ENCODE data around the gene RASGRP1. TPM values are rescaled to one million over a fixed set of nuclear protein-coding genes. Genes with fewer than 3 reads are reported as not detected.

Gene RASGRP1
- total RNA-seq, 1 experiment from 2014 or later, result 2.8 TPM

DNA sequence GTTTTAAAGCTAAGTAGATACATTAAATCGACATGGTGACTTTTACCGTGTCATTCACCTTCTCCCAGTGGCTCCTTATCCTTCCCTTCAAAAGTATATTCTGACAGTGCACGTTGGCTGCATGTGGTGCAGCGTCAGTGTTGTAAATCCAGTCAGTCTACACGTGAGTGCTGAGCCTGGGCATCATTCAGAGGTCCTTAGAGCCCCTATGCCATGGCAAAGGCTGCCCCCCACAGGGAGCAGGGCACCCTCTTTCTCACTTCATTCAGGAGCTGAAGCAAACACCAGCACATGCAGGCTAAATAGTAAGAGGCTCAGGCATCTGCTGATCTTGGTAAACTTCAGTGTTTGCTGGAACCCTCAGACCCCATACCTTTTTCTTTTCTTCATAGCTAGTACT, 43.3 kb downstream of the RASGRP1 start (continued):
- no peak for TF ChIP-seq TP53 (CRISPR knock-in tag; IDR thresholded peaks at IDR 0.05)
- TF ChIP-seq, protein P1, sequence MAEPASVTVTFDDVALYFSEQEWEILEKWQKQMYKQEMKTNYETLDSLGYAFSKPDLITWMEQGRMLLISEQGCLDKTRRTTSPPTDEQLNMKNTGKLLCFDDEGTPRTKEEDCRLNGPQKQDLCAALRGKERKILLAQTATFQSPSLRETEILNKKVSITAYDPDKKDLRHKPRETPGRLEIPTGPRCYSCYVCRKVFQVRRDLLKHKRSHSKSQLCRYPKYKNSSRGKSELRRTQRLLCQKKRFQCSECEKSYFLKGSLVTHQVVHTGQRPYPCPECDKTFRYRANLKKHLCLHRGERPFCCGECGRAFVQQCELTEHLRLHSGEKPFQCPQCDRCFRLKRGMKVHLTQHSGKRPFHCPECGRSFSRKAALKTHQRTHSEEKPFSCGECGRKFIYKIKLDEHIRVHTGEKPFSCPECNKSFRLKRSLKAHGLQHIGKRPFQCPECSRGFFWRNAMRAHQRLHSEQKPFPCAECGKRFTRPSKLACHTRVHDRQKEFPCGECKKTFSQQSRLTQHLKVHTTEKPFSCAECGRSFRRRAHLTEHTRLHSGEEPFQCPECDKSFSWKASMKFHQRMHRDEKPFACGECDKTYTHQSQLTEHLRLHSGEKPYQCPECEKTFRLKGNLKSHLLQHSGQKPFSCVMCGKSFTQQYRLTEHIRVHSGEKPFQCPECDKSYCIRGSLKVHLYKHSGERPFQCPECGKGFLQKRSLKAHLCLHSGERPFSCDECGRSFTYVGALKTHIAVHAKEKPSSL (CRISPR knock-in tag; conservative IDR thresholded peaks at IDR 0.05), result no peak
- no peak for TF ChIP-seq RORB (CRISPR knock-in tag; IDR thresholded peaks at IDR 0.05)
- TF ChIP-seq, protein P2, sequence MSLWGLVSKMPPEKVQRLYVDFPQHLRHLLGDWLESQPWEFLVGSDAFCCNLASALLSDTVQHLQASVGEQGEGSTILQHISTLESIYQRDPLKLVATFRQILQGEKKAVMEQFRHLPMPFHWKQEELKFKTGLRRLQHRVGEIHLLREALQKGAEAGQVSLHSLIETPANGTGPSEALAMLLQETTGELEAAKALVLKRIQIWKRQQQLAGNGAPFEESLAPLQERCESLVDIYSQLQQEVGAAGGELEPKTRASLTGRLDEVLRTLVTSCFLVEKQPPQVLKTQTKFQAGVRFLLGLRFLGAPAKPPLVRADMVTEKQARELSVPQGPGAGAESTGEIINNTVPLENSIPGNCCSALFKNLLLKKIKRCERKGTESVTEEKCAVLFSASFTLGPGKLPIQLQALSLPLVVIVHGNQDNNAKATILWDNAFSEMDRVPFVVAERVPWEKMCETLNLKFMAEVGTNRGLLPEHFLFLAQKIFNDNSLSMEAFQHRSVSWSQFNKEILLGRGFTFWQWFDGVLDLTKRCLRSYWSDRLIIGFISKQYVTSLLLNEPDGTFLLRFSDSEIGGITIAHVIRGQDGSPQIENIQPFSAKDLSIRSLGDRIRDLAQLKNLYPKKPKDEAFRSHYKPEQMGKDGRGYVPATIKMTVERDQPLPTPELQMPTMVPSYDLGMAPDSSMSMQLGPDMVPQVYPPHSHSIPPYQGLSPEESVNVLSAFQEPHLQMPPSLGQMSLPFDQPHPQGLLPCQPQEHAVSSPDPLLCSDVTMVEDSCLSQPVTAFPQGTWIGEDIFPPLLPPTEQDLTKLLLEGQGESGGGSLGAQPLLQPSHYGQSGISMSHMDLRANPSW (CRISPR knock-in tag; conservative IDR thresholded peaks at IDR 0.05; ENCODE audit: low read depth), result no peak
- no peak for TF ChIP-seq ZNF396 (CRISPR knock-in tag; IDR thresholded peaks at IDR 0.05; ENCODE audit: borderline replicate concordance)
- TF ChIP-seq MYBL2 (CRISPR knock-in tag; IDR thresholded peaks at IDR 0.05), result no peak
- no peak for TF ChIP-seq ZNF138 (CRISPR knock-in tag; conservative IDR thresholded peaks at IDR 0.05)
- no peak for TF ChIP-seq FOXP1 (CRISPR knock-in tag; IDR thresholded peaks at IDR 0.05; ENCODE audit: borderline replicate concordance)
- TF ChIP-seq, protein P3, sequence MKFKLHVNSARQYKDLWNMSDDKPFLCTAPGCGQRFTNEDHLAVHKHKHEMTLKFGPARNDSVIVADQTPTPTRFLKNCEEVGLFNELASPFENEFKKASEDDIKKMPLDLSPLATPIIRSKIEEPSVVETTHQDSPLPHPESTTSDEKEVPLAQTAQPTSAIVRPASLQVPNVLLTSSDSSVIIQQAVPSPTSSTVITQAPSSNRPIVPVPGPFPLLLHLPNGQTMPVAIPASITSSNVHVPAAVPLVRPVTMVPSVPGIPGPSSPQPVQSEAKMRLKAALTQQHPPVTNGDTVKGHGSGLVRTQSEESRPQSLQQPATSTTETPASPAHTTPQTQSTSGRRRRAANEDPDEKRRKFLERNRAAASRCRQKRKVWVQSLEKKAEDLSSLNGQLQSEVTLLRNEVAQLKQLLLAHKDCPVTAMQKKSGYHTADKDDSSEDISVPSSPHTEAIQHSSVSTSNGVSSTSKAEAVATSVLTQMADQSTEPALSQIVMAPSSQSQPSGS (CRISPR knock-in tag; IDR thresholded peaks at IDR 0.05; ENCODE audit: borderline replicate concordance, low read depth), result no peak
- TF ChIP-seq NR3C1 (CRISPR knock-in tag; conservative IDR thresholded peaks at IDR 0.05; ENCODE audit: low read depth), result no peak
- no peak for TF ChIP-seq ETV6 (CRISPR knock-in tag; IDR thresholded peaks at IDR 0.05)
- no peak for TF ChIP-seq CTCF (IDR thresholded peaks at IDR 0.05)
- no peak for TF ChIP-seq ZNF416 (CRISPR knock-in tag; IDR thresholded peaks at IDR 0.05)
- TF ChIP-seq NFATC4 (CRISPR knock-in tag; IDR thresholded peaks at IDR 0.05), result no peak

- DNase-seq (ENCODE audit: low spot score) (no peak), ATAC-seq (no peak)
- TF ChIP-seq, protein P3 (CRISPR knock-in tag; IDR thresholded peaks at IDR 0.05; ENCODE audit: borderline replicate concordance, low read depth), result no peak
- TF ChIP-seq SMAD4 (CRISPR knock-in tag; IDR thresholded peaks at IDR 0.05) (no peak), TP53 (CRISPR knock-in tag; IDR thresholded peaks at IDR 0.05) (no peak), ESRRA (CRISPR knock-in tag; IDR thresholded peaks at IDR 0.05; ENCODE audit: borderline replicate concordance) (no peak), RELA (CRISPR knock-in tag; IDR thresholded peaks at IDR 0.05; ENCODE audit: borderline replicate concordance) (no peak), TEAD4 (CRISPR knock-in tag; IDR thresholded peaks at IDR 0.05) (no peak), ZNF121 (CRISPR knock-in tag; IDR thresholded peaks at IDR 0.05) (no peak), RORB (CRISPR knock-in tag; IDR thresholded peaks at IDR 0.05) (no peak), PRRX2 (CRISPR knock-in tag; IDR thresholded peaks at IDR 0.05) (no peak), GTF2I (CRISPR knock-in tag; conservative IDR thresholded peaks at IDR 0.05) (no peak), SMAD3 (CRISPR knock-in tag; IDR thresholded peaks at IDR 0.05; ENCODE audit: borderline replicate concordance) (no peak)
- TF ChIP-seq, protein P4, sequence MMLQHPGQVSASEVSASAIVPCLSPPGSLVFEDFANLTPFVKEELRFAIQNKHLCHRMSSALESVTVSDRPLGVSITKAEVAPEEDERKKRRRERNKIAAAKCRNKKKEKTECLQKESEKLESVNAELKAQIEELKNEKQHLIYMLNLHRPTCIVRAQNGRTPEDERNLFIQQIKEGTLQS (CRISPR knock-in tag; conservative IDR thresholded peaks at IDR 0.05), result no peak
- TF ChIP-seq, protein P5, sequence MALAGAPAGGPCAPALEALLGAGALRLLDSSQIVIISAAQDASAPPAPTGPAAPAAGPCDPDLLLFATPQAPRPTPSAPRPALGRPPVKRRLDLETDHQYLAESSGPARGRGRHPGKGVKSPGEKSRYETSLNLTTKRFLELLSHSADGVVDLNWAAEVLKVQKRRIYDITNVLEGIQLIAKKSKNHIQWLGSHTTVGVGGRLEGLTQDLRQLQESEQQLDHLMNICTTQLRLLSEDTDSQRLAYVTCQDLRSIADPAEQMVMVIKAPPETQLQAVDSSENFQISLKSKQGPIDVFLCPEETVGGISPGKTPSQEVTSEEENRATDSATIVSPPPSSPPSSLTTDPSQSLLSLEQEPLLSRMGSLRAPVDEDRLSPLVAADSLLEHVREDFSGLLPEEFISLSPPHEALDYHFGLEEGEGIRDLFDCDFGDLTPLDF (CRISPR knock-in tag; IDR thresholded peaks at IDR 0.05), result no peak
- TF ChIP-seq, protein P6, sequence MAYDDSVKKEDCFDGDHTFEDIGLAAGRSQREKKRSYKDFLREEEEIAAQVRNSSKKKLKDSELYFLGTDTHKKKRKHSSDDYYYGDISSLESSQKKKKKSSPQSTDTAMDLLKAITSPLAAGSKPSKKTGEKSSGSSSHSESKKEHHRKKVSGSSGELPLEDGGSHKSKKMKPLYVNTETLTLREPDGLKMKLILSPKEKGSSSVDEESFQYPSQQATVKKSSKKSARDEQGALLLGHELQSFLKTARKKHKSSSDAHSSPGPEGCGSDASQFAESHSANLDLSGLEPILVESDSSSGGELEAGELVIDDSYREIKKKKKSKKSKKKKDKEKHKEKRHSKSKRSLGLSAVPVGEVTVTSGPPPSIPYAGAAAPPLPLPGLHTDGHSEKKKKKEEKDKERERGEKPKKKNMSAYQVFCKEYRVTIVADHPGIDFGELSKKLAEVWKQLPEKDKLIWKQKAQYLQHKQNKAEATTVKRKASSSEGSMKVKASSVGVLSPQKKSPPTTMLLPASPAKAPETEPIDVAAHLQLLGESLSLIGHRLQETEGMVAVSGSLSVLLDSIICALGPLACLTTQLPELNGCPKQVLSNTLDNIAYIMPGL (CRISPR knock-in tag; IDR thresholded peaks at IDR 0.05), result no peak
- Mint-ChIP-seq H3K4me3 (no peak overlapping the region), H3K36me3 (no peaks in the 10 kb centered on the region), H3K27me3 (ENCODE audit: low read depth) (no peaks in the 10 kb centered on the region), H3K27ac (no peak overlapping the region), H3K9me3 (no peaks in the 10 kb centered on the region), H3K4me1 (peaks cover 36% of the 10 kb centered on the region)
- CTCF ChIA-PET, result interaction anchor here (2.2 kb wide), 1 partner anchor 80 kb away, joined by 9 read pairs; no protein-coding TSS in a partner anchor
- POLR2A ChIA-PET, result no interaction called here
Measured at GRCh38 chr15:38520035-38520434, 44.6 kb downstream of the RASGRP1 start.
